IMR-90 (cell line): Measurements from ENCODE around the gene KLHL7. TPM values are rescaled to one million over a fixed set of nuclear protein-coding genes. Genes with fewer than 3 reads are reported as not detected.

ENCODE experiments used
- ATAC-seq: fragments of 200-7000 bp; cut with Tn5 transposase; 2 replicates; pipeline ENCODE4 v1.9.1; 2020; ENCODE audit warnings: low read depth, mild to moderate bottlenecking, moderate library complexity
- BruUV-seq: library from RNA; stranded (reverse); fragments of 400-500 nt; replicated peaks from 2 replicates; lab custom pipeline; 2021; lab: Mats Ljungman, UMichigan
- CTCF ChIA-PET: fragments of 300-600 bp; formaldehyde crosslinking; extraction: SDS; loops from one replicate; lab custom pipeline; 2021; ENCODE audit warnings: antibody characterized with exemption; lab: Yijun Ruan, JAX
- POLR2A ChIA-PET: fragments of 300-600 bp; sonication (Branson Sonifier 250); formaldehyde crosslinking; loops from one replicate; lab custom pipeline; 2022; ENCODE audit warnings: antibody characterized with exemption; ENCODE audit not compliant: unreplicated experiment; lab: Charles Lee
- DNase-seq: peaks from one replicate; pipeline ENCODE4 v3.0.0; 2013
- H2AFZ ChIP-seq: replicated peaks from 2 replicates; pipeline ENCODE3; 2013; ENCODE audit warnings: low read length, mild to moderate bottlenecking; ENCODE audit not compliant: poor library complexity
- H2AK5ac ChIP-seq: 2 replicates; pipeline ENCODE4 v1.6.1; 2013; ENCODE audit warnings: low read depth, low read length, inconsistent platforms
- H2AK9ac ChIP-seq: replicated peaks from 2 replicates; pipeline ENCODE3; 2013; ENCODE audit warnings: mild to moderate bottlenecking, low read depth, low read length, moderate library complexity; ENCODE audit not compliant: poor library complexity
- H2BK120ac ChIP-seq: 2 replicates; pipeline ENCODE4 v1.6.1; 2013; ENCODE audit warnings: low read depth, low read length, inconsistent platforms
- H2BK15ac ChIP-seq: 3 replicates; pipeline ENCODE4 v1.6.1; 2013; ENCODE audit warnings: low read depth, low read length, inconsistent platforms
- H2BK20ac ChIP-seq: 2 replicates; pipeline ENCODE4 v1.6.1; 2013; ENCODE audit warnings: low read depth, mild to moderate bottlenecking, inconsistent platforms, low read length, moderate library complexity
- H2BK5ac ChIP-seq: 2 replicates; pipeline ENCODE4 v1.6.1; 2013; ENCODE audit warnings: mild to moderate bottlenecking, low read depth, low read length, inconsistent platforms; ENCODE audit not compliant: poor library complexity, severe bottlenecking
- H3K14ac ChIP-seq: replicated peaks from 2 replicates; pipeline ENCODE4 v1.6.1; 2013; ENCODE audit warnings: low read depth, low read length, inconsistent platforms
- H3K18ac ChIP-seq: 2 replicates; pipeline ENCODE4 v1.6.1; 2013; ENCODE audit warnings: low read depth, low read length, control low read depth
- H3K23ac ChIP-seq: 2 replicates; pipeline ENCODE4 v1.6.1; 2013; ENCODE audit warnings: low read depth, low read length, inconsistent platforms
- H3K27ac ChIP-seq: 2 replicates; pipeline ENCODE4 v1.5.1; 2013; ENCODE audit warnings: mild to moderate bottlenecking, control low read depth, low read length; ENCODE audit not compliant: insufficient read depth
- H3K27me3 ChIP-seq: 2 replicates; pipeline ENCODE4 v1.6.1; 2013; ENCODE audit warnings: low read length; ENCODE audit not compliant: control insufficient read depth, insufficient read depth
- H3K36me3 ChIP-seq: 2 replicates; pipeline ENCODE4 v1.6.1; 2013; ENCODE audit warnings: low read length, mixed read lengths; ENCODE audit not compliant: control insufficient read depth, insufficient read depth
- H3K4ac ChIP-seq: 2 replicates; pipeline ENCODE4 v1.6.1; 2013; ENCODE audit warnings: low read depth, low read length, inconsistent platforms
- H3K4me1 ChIP-seq: 2 replicates; pipeline ENCODE4 v1.6.1; 2013; ENCODE audit warnings: low read length, mixed read lengths; ENCODE audit not compliant: control insufficient read depth, insufficient read depth
- H3K4me2 ChIP-seq: 2 replicates; pipeline ENCODE4 v1.6.1; 2013; ENCODE audit warnings: low read depth, mild to moderate bottlenecking, control low read depth, low read length, moderate library complexity
- H3K4me3 ChIP-seq: 2 replicates; pipeline ENCODE4 v1.5.1; 2013; ENCODE audit warnings: low read depth, mild to moderate bottlenecking, control low read depth, low read length, moderate library complexity; ENCODE audit not compliant: insufficient read depth
- H3K56ac ChIP-seq: 2 replicates; pipeline ENCODE4 v1.6.1; 2013; ENCODE audit warnings: low read length, inconsistent platforms; ENCODE audit not compliant: insufficient read depth; ENCODE audit errors: extremely low read depth
- H3K79me1 ChIP-seq, 2 experiments: 2 replicates each; pipeline ENCODE4 v1.6.1; 2013; ENCODE audit warnings: low read length in 2 of 2, inconsistent platforms in 1 of 2, low read depth in 1 of 2
- H3K9ac ChIP-seq: 2 replicates; pipeline ENCODE4 v1.6.1; 2013; ENCODE audit warnings: low read depth, low read length, control low read depth
- H3K9me1 ChIP-seq: 2 replicates; pipeline ENCODE4 v1.6.1; 2013; ENCODE audit warnings: low read length, inconsistent platforms; ENCODE audit not compliant: insufficient read depth
- H3K9me3 ChIP-seq: 2 replicates; pipeline ENCODE4 v1.6.1; 2013; ENCODE audit warnings: low read length; ENCODE audit not compliant: control insufficient read depth, insufficient read depth
- H4K20me1 ChIP-seq: 2 replicates; pipeline ENCODE4 v1.6.1; 2013; ENCODE audit warnings: low read length, inconsistent platforms; ENCODE audit not compliant: insufficient read depth
- H4K5ac ChIP-seq: 2 replicates; pipeline ENCODE4 v1.6.1; 2013; ENCODE audit warnings: mild to moderate bottlenecking, low read depth, low read length, control low read depth
- H4K8ac ChIP-seq, 2 experiments: 2 replicates each; pipeline ENCODE4 v1.6.1; 2013; ENCODE audit warnings: low read depth in 2 of 2, low read length in 2 of 2, control low read depth in 1 of 2, inconsistent platforms in 1 of 2
- H4K91ac ChIP-seq: 2 replicates; pipeline ENCODE4 v1.6.1; 2013; ENCODE audit warnings: low read depth, low read length, inconsistent platforms; ENCODE audit not compliant: insufficient read depth
- BHLHE40 ChIP-seq: fragments of 150-350 bp; IDR thresholded peaks from 2 replicates; pipeline ENCODE4 v1.6.1; 2016; ENCODE audit warnings: mild to moderate bottlenecking, low read depth, low read length
- CHD1 ChIP-seq: IDR thresholded peaks from 2 replicates; pipeline ENCODE4 v1.6.1; 2012; ENCODE audit warnings: low read depth, low read length, improper control_type of control experiment
- FOS ChIP-seq: fragments of 150-350 bp; IDR thresholded peaks from 2 replicates; pipeline ENCODE4 v1.6.1; 2016; ENCODE audit warnings: low read depth, low read length
- MXI1 ChIP-seq: IDR thresholded peaks from 2 replicates; pipeline ENCODE4 v1.6.1; 2012; ENCODE audit warnings: low read depth, mild to moderate bottlenecking, low read length, moderate library complexity, borderline replicate concordance
- POLR2A ChIP-seq: IDR thresholded peaks from 2 replicates; pipeline ENCODE4 v1.6.1; 2012; ENCODE audit warnings: mild to moderate bottlenecking, low read depth, low read length
- USF2 ChIP-seq: fragments of 150-350 bp; IDR thresholded peaks from 2 replicates; pipeline ENCODE4 v1.6.1; 2017; ENCODE audit warnings: mild to moderate bottlenecking, antibody characterized with exemption, low read length, low read depth
- WGBS, 2 experiments: methylation state at CpG; one replicate each; pipeline versions ENCODE4 v1.1.5 to v1.1.7; 2013; ENCODE audit warnings: missing lambda C conversion rate in 2 of 2; ENCODE audit not compliant: insufficient read length in 1 of 2; ENCODE audit errors: extremely low coverage in 2 of 2; 5-methylcytosine and 5-hydroxymethylcytosine counted together
- dilution Hi-C: fragments of 300-500 bp; cut with HindIII; formaldehyde crosslinking; loops from one replicate; pipeline ENCODE4 v1.14.3; 2018; ENCODE audit warnings: low sequenced_read_pairs; ENCODE audit not compliant: unreplicated experiment
- in situ Hi-C: fragments of 300-500 bp; cut with MboI; formaldehyde crosslinking; loops from 3 replicates; pipeline ENCODE4 v1.14.3; 2019; ENCODE audit warnings: low sequenced_read_pairs, inconsistent platforms, mixed read lengths
- intact Hi-C: fragments of 100-400 bp; cut with micrococcal nuclease; formaldehyde crosslinking; loops from 2 replicates; pipeline ENCODE4 v1.10.0; 2022
- polyA plus RNA-seq, 3 experiments: library from polyadenylated mRNA; depleted of rRNA; stranded (reverse); fragments of >200 nt; gene quantifications; 2 replicates each; pipeline ENCODE4 v1.2.3, GENCODE V29; 2012; ENCODE audit warnings: low replicate concordance in 1 of 3
- total RNA-seq: library from RNA; depleted of rRNA; stranded (reverse); fragments of >200 nt; gene quantifications from 2 replicates; pipeline ENCODE4 v1.2.3, GENCODE V29; 2012

KLHL7 gene
- total and polyA plus RNA-seq, 2 of the 4 experiments (the other 2 are of a cell fraction) = 24.6 to 29.2 TPM

- TF ChIP-seq BHLHE40 = no peak
- no peak for TF ChIP-seq FOS
- TF ChIP-seq MXI1 = no peak
- no peak for TF ChIP-seq USF2
- no peak for TF ChIP-seq POLR2A
- TF ChIP-seq CHD1 = no peak
These were observed 30.0 kb upstream of the KLHL7 start (continued) for GRCh38 chr7:23075571-23075970.

- Histone ChIP-seq H2BK15ac (no peak overlapping the region), H3K4me1 (peaks cover 5% of the 10 kb centered on the region), H3K79me1 (no peaks in the 10 kb centered on the region), H4K5ac (no peak overlapping the region), H3K18ac (no peak overlapping the region), H3K23ac (no peak overlapping the region), H3K56ac (no peak overlapping the region), H4K91ac (no peak overlapping the region), H2AFZ (no peak overlapping the region), H3K9me3 (no peaks in the 10 kb centered on the region), H4K8ac (no peak overlapping the region), H3K9me1 (peaks cover 2% of the 10 kb centered on the region; the same call in 1 of the 2 replicates), H3K9ac (0 out of 2 replicates have a peak overlapping the region, but pooled peaks have one; percentile 27), H2AK9ac (no peak overlapping the region), H2BK5ac (no peak overlapping the region), H3K14ac (no peak overlapping the region), H3K27ac (no peak overlapping the region), H2AK5ac (no peak overlapping the region), H3K4me2 (0 out of 2 replicates have a peak overlapping the region, but pooled peaks have one; percentile 33), H3K27me3 (no peaks in the 10 kb centered on the region; the same call in 1 of the 2 replicates), H2BK20ac (no peak overlapping the region; the same call in 1 of the 2 replicates), H4K20me1 (no peaks in the 10 kb centered on the region), H2BK120ac (no peak overlapping the region), H3K36me3 (no peaks in the 10 kb centered on the region), H3K4me3 (no peak overlapping the region), H3K4ac (no peak overlapping the region)
- WGBS, 2 experiments = 0% methylated on average over 1 of the region's 3 CpGs; no CpG with 5 or more reads in 1 of the 2 experiments
- in situ Hi-C loops = no loop called here
- intact Hi-C loops = no loop called here
- no peak for TF ChIP-seq FOS
- ATAC-seq = no peak
- ChIA-PET POLR2A (no interaction called here), CTCF (no interaction called here)
- no TSS peak for BruUV-seq
- dilution Hi-C loops = no loop called here
- DNase-seq = no peak
These were observed 28.8 kb upstream of the KLHL7 start for GRCh38 chr7:23076772-23077171.
